ENCODE measurements around the gene ZBTB47. TPM values are rescaled to one million over a fixed set of nuclear protein-coding genes. Genes with fewer than 3 reads are reported as not detected.
A peak's percentile ranks its signal among the peaks of the same experiment; 100 is the strongest.

ZBTB47 gene
- total RNA-seq, 1 donor from 2014 or later: 96.8 TPM

GRCh38 chr3:42698216-42698910 is 44.9 kb downstream of the ZBTB47 start:
- no peak for DNase-seq (ENCODE audit: low read depth)

GRCh38 chr3:42698911-42699230 is 45.4 kb downstream of the ZBTB47 start:
- DNase-seq (ENCODE audit: low read depth): no peak

GRCh38 chr3:42699511-42699971 is 46.0 kb downstream of the ZBTB47 start:
- no peak for DNase-seq (ENCODE audit: low read depth)

- no peak for DNase-seq (ENCODE audit: low read depth)
Observed at GRCh38 chr3:42700366-42701288, 47.1 kb downstream of the ZBTB47 start.

- peak; percentile 95 for DNase-seq (ENCODE audit: low read depth)
Observed at GRCh38 chr3:42701371-42702065, 48.0 kb downstream of the ZBTB47 start.

GRCh38 chr3:42702066-42702951 is 48.8 kb downstream of the ZBTB47 start, which contains the start of gene HHATL:
Gene HHATL, minus strand, starts transcription at chr3:42702798. Its CDS starts 1,972 bp downstream, at chr3:42700826.
- DNase-seq (ENCODE audit: low read depth): peak; percentile 84

GRCh38 chr3:42702982-42703694 is 49.6 kb downstream of the ZBTB47 start:
- no peak for DNase-seq (ENCODE audit: low read depth)

- DNase-seq (ENCODE audit: low read depth): no peak
Observed at GRCh38 chr3:42703695-42704025, 50.2 kb downstream of the ZBTB47 start.

GRCh38 chr3:42704136-42704841 is 50.8 kb downstream of the ZBTB47 start:
- no peak for DNase-seq (ENCODE audit: low read depth)

- DNase-seq (ENCODE audit: low read depth): no peak
Observed at GRCh38 chr3:42705058-42705767, 51.7 kb downstream of the ZBTB47 start.

- DNase-seq (ENCODE audit: low read depth): no peak
Observed at GRCh38 chr3:42705962-42706585, 52.6 kb downstream of the ZBTB47 start.

- DNase-seq (ENCODE audit: low read depth): no peak
Observed at GRCh38 chr3:42706721-42707619, 53.5 kb downstream of the ZBTB47 start.

GRCh38 chr3:42707620-42708355 is 54.3 kb downstream of the ZBTB47 start:
- DNase-seq (ENCODE audit: low read depth): no peak

- no peak for DNase-seq (ENCODE audit: low read depth)
Observed at GRCh38 chr3:42708611-42709151, 55.2 kb downstream of the ZBTB47 start.

GRCh38 chr3:42709621-42710020 is 56.1 kb downstream of the ZBTB47 start:
- no peak for DNase-seq (ENCODE audit: low read depth)

GRCh38 chr3:42710323-42711021 is 57.0 kb downstream of the ZBTB47 start:
- DNase-seq (ENCODE audit: low read depth): no peak

Data from myocyte (in vitro differentiated cells).